CMK (cell line): ENCODE measurements around the gene SEM1.
"Not testable (repeated sequence)": the region's sequence is repeated elsewhere in the genome, so short reads cannot be mapped to it uniquely, and the experiment has no call there.

Experiments
- DNase-seq: peaks from one replicate; pipeline ENCODE4 v3.0.0-alpha.2; 2010; ENCODE audit warnings: low read depth

Gene SEM1

DNA sequence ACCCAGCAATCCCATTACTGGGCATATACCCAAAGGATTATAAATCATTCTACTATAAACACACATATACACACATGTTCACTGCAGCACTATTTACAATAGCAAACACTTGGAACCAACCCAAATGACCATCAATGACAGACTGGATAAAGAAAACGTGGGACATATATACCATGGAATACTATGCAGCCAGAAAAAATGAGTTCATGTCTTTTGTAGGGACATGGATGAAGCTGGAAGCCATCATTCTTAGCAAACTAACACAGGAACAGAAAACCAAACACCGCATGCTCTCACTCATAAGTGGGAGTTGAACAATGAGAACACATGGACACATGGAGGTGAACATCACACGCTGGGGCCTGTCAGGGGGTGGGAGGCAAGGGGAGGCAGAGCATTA lies 47.5 kb downstream of the SEM1 start:
- not testable (repeated sequence) for DNase-seq

GRCh38 chr7:96658022-96658412 lies 51.6 kb downstream of the SEM1 start:
- no peak for DNase-seq

DNA sequence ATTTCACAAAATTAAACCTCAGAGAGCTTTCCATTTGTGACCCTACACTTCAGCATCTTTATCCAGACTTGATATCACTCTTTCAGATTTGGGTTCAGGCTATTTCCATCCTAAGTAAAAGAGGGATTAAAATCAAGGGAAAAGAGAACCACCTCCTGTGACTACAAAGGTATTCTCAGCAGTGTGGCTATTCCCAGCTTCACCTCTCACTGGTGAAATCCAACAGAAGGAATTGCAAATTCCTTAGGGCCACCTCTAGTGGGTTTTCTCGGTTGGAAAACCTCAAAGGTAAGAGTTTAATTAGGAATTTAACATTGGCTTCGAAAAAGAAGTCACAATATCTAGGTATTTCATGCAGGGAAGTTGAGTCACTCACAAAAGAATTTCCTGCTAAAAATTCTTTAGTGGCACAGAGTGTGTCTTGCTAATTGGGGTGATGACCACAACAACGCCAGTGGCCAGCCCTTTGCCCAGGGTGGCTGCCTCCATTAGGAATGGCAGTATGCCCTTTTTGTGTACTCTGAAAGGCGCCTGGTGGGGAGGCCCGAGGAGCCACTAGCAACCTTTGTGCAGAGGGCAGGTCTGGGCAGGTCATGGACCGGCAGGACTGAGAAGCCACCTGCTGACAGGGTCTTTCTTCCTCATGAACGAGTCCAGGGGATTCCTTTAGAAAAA lies 52.2 kb downstream of the SEM1 start:
- no peak for DNase-seq

GRCh38 chr7:96655956-96656355 lies 53.7 kb downstream of the SEM1 start:
- no peak for DNase-seq

DNA sequence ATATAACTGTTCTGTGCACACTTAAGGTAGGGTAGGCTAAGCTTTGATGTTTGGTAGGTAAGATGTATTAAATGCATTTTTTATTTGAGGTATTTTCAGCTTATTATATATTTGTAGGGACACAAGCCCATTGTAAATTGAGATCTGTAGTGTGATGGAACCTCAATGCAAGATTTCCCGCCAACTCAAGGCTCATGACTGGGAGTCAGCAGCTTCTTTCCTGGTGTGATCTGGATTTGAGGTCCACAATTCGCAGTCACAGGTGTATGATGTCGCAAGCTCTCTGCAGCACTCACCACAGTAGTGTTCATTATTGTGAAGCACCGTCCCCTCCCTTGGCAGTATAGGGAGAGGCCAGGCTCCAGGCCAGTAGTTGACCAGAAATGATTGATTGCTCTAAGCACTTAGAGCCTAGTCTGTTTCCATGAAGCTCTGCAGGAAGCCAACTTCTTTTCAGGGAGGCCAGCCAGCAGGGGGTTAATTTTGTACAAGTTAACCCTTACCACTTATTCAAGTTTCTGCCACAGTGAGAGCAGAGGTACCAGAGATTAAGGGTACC lies 54.9 kb downstream of the SEM1 start:
- DNase-seq = no peak

DNA sequence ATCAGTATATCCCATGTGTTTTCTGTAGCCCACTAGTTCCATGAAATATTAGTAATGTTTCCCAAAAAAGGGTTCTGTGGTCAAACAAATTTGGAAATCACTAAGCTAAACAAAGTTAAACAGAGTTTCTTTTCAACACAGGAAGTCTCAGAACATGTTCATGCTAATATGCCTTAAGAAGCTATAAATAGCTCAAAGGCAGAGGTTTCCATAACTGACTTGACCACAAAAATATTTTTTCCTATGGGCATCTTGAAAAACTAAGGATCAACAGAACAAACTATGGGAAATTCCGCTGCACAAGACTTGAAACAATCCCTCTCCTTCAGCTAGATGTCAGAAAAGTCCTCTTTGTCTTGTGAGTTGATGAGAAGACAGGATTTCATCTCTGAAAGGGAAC lies 59.7 kb downstream of the SEM1 start:
- DNase-seq = no peak

- DNase-seq = no peak
Measured at GRCh38 chr7:96648784-96649183, 60.9 kb downstream of the SEM1 start.

DNA sequence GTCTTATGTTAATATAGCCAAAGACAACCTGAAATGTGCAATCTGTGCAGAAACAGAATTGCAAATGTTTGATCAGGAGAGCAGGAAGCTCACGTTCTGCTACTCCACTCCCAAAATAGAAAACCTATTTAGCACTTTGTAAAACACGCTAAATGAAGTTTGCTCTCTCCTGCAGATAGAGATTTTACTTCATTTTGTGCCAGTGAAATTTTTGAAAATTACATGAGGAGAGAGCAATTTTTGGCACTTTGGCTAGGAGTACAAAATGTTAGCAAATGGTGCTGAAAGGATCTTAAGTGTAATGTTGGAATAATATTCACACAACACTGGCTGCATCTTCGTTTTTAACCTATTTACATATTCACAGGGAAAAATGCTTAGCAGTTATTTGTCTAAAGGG lies 61.9 kb downstream of the SEM1 start:
- no peak for DNase-seq

GRCh38 chr7:96645084-96645483 lies 64.6 kb downstream of the SEM1 start:
- DNase-seq = no peak

- not testable (repeated sequence) for DNase-seq
Measured at GRCh38 chr7:96643436-96643835, 66.2 kb downstream of the SEM1 start.

DNA sequence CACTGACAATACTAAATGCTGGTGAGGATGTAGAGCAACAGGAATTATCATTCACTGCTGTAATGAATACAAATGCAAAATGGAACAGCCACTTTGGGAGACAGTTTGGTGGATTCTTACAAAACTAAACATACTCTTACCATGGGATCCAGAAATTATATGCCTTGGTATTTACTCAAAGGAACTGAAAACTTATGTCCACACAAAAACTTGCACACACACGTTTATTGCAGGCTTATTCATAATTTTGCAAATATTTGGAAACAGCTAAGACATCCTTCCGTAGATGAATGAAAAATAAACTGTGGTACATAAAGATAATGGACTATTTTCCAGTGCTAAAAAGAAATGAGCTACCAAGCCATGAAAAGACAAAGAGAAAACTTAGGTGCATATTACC lies 69.6 kb downstream of the SEM1 start:
- no peak for DNase-seq
